HepG2 (cell line): ENCODE data around the gene BIRC5. TPM values are rescaled to one million over a fixed set of nuclear protein-coding genes. Genes with fewer than 3 reads are reported as not detected.
A peak's percentile ranks its signal among the peaks of the same experiment; 100 is the strongest.

Source experiments
- AHR ChIP-seq: IDR thresholded peaks from 2 replicates; pipeline ENCODE4 v1.6.1; 2018; ENCODE audit warnings: missing genetic modification reagents, missing compliant biosample characterization
- CC2D1A ChIP-seq: sonication (generic); formaldehyde crosslinking; IDR thresholded peaks from 2 replicates; pipeline ENCODE4 v1.8.1; 2023; ENCODE audit warnings: mild to moderate bottlenecking, missing genetic modification reagents
- CSRNP1 ChIP-seq: sonication (generic); formaldehyde crosslinking; IDR thresholded peaks from 2 replicates; pipeline ENCODE4 v1.8.1; 2023; ENCODE audit warnings: mild to moderate bottlenecking, missing genetic modification reagents
- E2F5 ChIP-seq: sonication (generic); formaldehyde crosslinking; conservative IDR thresholded peaks from 2 replicates; pipeline ENCODE4 v1.4.0; 2020; ENCODE audit warnings: missing genetic modification reagents
- GRHL1 ChIP-seq: sonication (generic); formaldehyde crosslinking; conservative IDR thresholded peaks from 2 replicates; pipeline ENCODE4 v1.8.0; 2022; ENCODE audit warnings: missing genetic modification reagents
- HES4 ChIP-seq: sonication (generic); formaldehyde crosslinking; IDR thresholded peaks from 2 replicates; pipeline ENCODE4 v1.9.0; 2021; ENCODE audit warnings: mild to moderate bottlenecking, missing genetic modification reagents, borderline replicate concordance
- NCOR1 ChIP-seq: fragments of 200-600 bp; sonication (generic); IDR thresholded peaks from 2 replicates; pipeline ENCODE4 v1.7.0; 2017; ENCODE audit warnings: antibody characterized with exemption, low read length, borderline replicate concordance
- PHF5A ChIP-seq: IDR thresholded peaks from one replicate; pipeline ENCODE4 v1.6.1; 2018; ENCODE audit warnings: low read depth, missing genetic modification reagents; ENCODE audit not compliant: unreplicated experiment
- PHF8 ChIP-seq: sonication (generic); formaldehyde crosslinking; IDR thresholded peaks from 2 replicates; pipeline ENCODE4 v1.5.0; 2020; ENCODE audit warnings: missing genetic modification reagents
- PRDM15 ChIP-seq: sonication (generic); formaldehyde crosslinking; IDR thresholded peaks from 2 replicates; pipeline ENCODE4 v1.4.0; 2020; ENCODE audit warnings: missing genetic modification reagents
- TCF12 ChIP-seq, 2 experiments: fragments of 450-650 bp in 1 of 2; sonication (generic) in 1 of 2; formaldehyde crosslinking in 1 of 2; IDR thresholded peaks; 2 replicates each; pipeline versions ENCODE4 v1.6.1 to v1.8.0; 2017 to 2022; ENCODE audit warnings: antibody characterized with exemption in 1 of 2, mild to moderate bottlenecking in 1 of 2, missing genetic modification reagents in 1 of 2, moderate library complexity in 1 of 2
- TFAP4 ChIP-seq: sonication (generic); IDR thresholded peaks from 2 replicates; pipeline ENCODE4 v1.6.1; 2016; ENCODE audit warnings: low read depth, borderline replicate concordance
- TSC22D2 ChIP-seq: sonication (generic); formaldehyde crosslinking; IDR thresholded peaks from 2 replicates; pipeline ENCODE4 v1.5.1; 2020; ENCODE audit warnings: missing genetic modification reagents, mild to moderate bottlenecking, borderline replicate concordance
- YEATS4 ChIP-seq: sonication (generic); formaldehyde crosslinking; IDR thresholded peaks from 2 replicates; pipeline ENCODE4 v1.4.0; 2020; ENCODE audit warnings: missing genetic modification reagents, borderline replicate concordance
- ZNF24 ChIP-seq: fragments of 450-650 bp; IDR thresholded peaks from 2 replicates; pipeline ENCODE4 v1.6.1; 2017; ENCODE audit warnings: antibody characterized with exemption, mild to moderate bottlenecking
- ZNF460 ChIP-seq: sonication (generic); formaldehyde crosslinking; IDR thresholded peaks from 2 replicates; pipeline ENCODE4 v1.5.1; 2020; ENCODE audit warnings: missing genetic modification reagents, mild to moderate bottlenecking, borderline replicate concordance
- ZNF468 ChIP-seq: sonication (generic); formaldehyde crosslinking; IDR thresholded peaks from 2 replicates; pipeline ENCODE4 v1.8.0; 2022; ENCODE audit warnings: mild to moderate bottlenecking, moderate library complexity, missing genetic modification reagents
- ZNF576 ChIP-seq: sonication (generic); formaldehyde crosslinking; IDR thresholded peaks from 2 replicates; pipeline ENCODE4 v1.4.0; 2020; ENCODE audit warnings: mild to moderate bottlenecking, missing genetic modification reagents
- polyA plus RNA-seq, 8 experiments: library from polyadenylated mRNA; depleted of rRNA in 3 of 8; stranded (reverse) in 7 of 8; unstranded in 1 of 8; fragments of >200 nt; fragmentation: Illumina TruSeq in 4 of 8; extraction: Trizol in 4 of 8; gene quantifications; 2 replicates each; pipeline versions ENCODE4 v1.2.1 to v1.2.3, GENCODE V29; 2011 to 2016; ENCODE audit warnings: low read depth in 4 of 8, missing spikeins in 1 of 8, mixed read lengths in 1 of 8; ENCODE audit not compliant: insufficient read depth in 1 of 8
- total RNA-seq, 5 experiments: library from RNA; depleted of rRNA; stranded (reverse); fragments of >200 nt; fragmentation: Illumina TruSeq; extraction: Trizol; gene quantifications; 2 replicates each; pipeline ENCODE4 v1.2.3, GENCODE V29; 2016; ENCODE audit warnings: low read depth in 1 of 5

Gene BIRC5
- total and polyA plus RNA-seq, 2 of the 13 experiments (the other 11 are each of a cell fraction or from before 2014, with no cell fraction given), result 30.3 to 135 TPM

- TF ChIP-seq ZNF576 (0 out of 2 replicates have a peak, but pooled peaks have one; percentile 57), TSC22D2 (CRISPR knock-in tag) (peak; percentile 93), PHF5A (CRISPR knock-in tag) (peak; percentile 68), E2F5 (CRISPR knock-in tag) (no peak; the same call in 1 of the 2 replicates), CSRNP1 (CRISPR knock-in tag) (peak; percentile 79; the same call in 1 of the 2 replicates), GRHL1 (CRISPR knock-in tag) (no peak), PRDM15 (CRISPR knock-in tag) (0 out of 2 replicates have a peak, but pooled peaks have one; percentile 16), YEATS4 (CRISPR knock-in tag) (peak; percentile 96), ZNF24 (no peak), TCF12 (IDR thresholded peaks at IDR 0.05) (no peak), TCF12 (CRISPR knock-in tag; IDR thresholded peaks at IDR 0.05) (peak; percentile 94; the same call in 1 of the 2 replicates), NCOR1 (no peak), ZNF460 (CRISPR knock-in tag) (no peak), PHF8 (CRISPR knock-in tag) (peak; percentile 97), HES4 (CRISPR knock-in tag) (peak; percentile 96; the same call in 1 of the 2 replicates), TFAP4 (peak; percentile 16; the same call in 1 of the 2 replicates), AHR (CRISPR knock-in tag) (peak; percentile 85; the same call in 1 of the 2 replicates), ZNF468 (CRISPR knock-in tag) (0 out of 2 replicates have a peak, but pooled peaks have one; percentile 97), CC2D1A (CRISPR knock-in tag) (peak; percentile 89)
Measured at GRCh38 chr17:78253946-78254672, 40.1 kb downstream of the BIRC5 start (continued).
